ENCODE data around the gene LMAN2. TPM values are rescaled to one million over a fixed set of nuclear protein-coding genes. Genes with fewer than 3 reads are reported as not detected.

The LMAN2 gene
- polyA plus RNA-seq, 2 of the 4 experiments (the other 2 are of a cell fraction), result 123 to 210 TPM

DNA sequence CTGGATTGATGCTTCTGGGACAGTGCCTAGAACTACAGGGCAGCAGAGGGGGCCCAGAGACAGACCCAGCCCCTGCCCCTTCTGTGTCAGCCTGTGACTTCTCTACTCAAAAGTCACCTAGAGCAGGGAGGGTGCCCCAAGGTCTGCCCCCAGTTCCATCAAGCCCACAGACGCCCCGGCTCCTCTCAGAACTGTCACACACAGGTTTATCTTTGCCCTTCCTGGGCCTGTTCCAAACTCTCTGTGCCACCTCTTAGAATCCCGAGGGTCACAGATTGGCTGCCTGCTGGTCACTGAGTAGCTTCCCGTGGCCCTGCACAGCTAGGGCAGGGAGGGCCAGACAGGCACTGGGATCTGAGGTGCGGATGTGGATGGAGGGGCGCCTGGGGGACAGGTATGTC is 8.0 kb upstream of the LMAN2 start:
- CTCF ChIA-PET, result interaction anchor here (1.1 to 4.8 kb wide), 5 partner anchors 11 to 44 kb away, joined by 3 to 30 read pairs (median 7); no protein-coding TSS in a partner anchor

DNA sequence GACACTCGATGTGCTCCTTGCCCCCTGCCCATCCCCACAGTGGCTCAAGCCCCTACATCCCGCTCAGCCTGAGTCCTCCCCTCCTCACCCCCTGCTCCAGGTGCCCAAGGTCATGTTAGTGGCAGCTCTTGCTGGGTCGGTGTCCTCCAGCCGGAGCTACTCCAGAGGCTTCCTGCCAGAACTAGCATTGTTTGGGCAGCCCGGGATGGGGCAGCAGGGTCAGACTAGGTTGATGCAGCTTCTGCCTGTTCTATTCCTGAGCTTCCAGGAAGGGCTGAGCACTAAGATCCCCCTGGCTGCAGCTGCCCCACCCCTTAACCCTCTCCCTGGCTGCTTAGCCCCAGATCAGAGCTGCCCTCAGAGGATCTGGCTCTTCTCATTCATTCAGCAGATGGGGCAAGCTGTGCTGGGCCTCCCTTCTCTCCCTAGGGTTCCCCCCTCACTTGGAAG is 6.9 kb upstream of the LMAN2 start:
- Histone ChIP-seq H3K4me2 (no peak overlapping the region), H3K4me1 (peaks cover 13% of the 10 kb centered on the region; the same call in 2 of the 3 replicates), H3K9me3 (peaks cover 4% of the 10 kb centered on the region; the same call in 1 of the 3 replicates), H3K27ac (no peak overlapping the region), H3K4me3 (no peak overlapping the region)
- no peak for ATAC-seq
- ChIA-PET CTCF (interaction anchor here (1.1 to 4.8 kb wide), 3 partner anchors 12 to 45 kb away, joined by 3 to 30 read pairs (median 13); no protein-coding TSS in a partner anchor), POLR2A (no interaction called here)
- no peak for FAIRE-seq
- no peak for DNase-seq (ENCODE audit: low read depth in 1 of 2, low spot score in 1 of 2)
- no peak for TF ChIP-seq JUNB (IDR thresholded peaks at IDR 0.05)
- no peak for TF ChIP-seq KDM5A (IDR thresholded peaks at IDR 0.05)
- no peak for TF ChIP-seq NPAS2 (CRISPR knock-in tag; IDR thresholded peaks at IDR 0.05; ENCODE audit: borderline replicate concordance)
- TF ChIP-seq RARB (CRISPR knock-in tag; IDR thresholded peaks at IDR 0.05), result no peak
- no peak for TF ChIP-seq POLR2A (IDR thresholded peaks at IDR 0.05; ENCODE audit: low read length)
- WGBS (ENCODE audit: missing lambda C conversion rate), result 61% methylated on average over 4 of the region's 5 CpGs

More for the DNA sequence above, 8.0 kb upstream of the LMAN2 start:
- no peak for ATAC-seq
- POLR2A ChIA-PET, result no interaction called here
- TF ChIP-seq, protein P1, sequence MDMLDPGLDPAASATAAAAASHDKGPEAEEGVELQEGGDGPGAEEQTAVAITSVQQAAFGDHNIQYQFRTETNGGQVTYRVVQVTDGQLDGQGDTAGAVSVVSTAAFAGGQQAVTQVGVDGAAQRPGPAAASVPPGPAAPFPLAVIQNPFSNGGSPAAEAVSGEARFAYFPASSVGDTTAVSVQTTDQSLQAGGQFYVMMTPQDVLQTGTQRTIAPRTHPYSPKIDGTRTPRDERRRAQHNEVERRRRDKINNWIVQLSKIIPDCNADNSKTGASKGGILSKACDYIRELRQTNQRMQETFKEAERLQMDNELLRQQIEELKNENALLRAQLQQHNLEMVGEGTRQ (IDR thresholded peaks at IDR 0.05), result no peak
- TF ChIP-seq RAD21 (conservative IDR thresholded peaks at IDR 0.05 in 1 of 2, IDR thresholded peaks at IDR 0.05 in 1 of 2), result no peak
- no peak for TF ChIP-seq RFX5 (IDR thresholded peaks at IDR 0.05)
- no peak for TF ChIP-seq RNF2 (IDR thresholded peaks at IDR 0.05; ENCODE audit: borderline replicate concordance, low read depth)
- TF ChIP-seq RARB (CRISPR knock-in tag; IDR thresholded peaks at IDR 0.05), result no peak
- no peak for TF ChIP-seq GATA3 (IDR thresholded peaks at IDR 0.05; ENCODE audit: borderline replicate concordance)
- no peak overlapping the region for H3K4me2 ChIP-seq
- no peak for FAIRE-seq
- no peak overlapping the region for H3K4me3 ChIP-seq
- H3K27ac ChIP-seq, result no peak overlapping the region
- H3K9me3 ChIP-seq, result peaks cover 4% of the 10 kb centered on the region; the same call in 1 of the 3 replicates
- WGBS (ENCODE audit: missing lambda C conversion rate), result 62% methylated on average over 3 of the region's 6 CpGs
- peaks cover 6% of the 10 kb centered on the region; the same call in 2 of the 3 replicates for H3K4me1 ChIP-seq
- no peak for DNase-seq (ENCODE audit: low read depth in 1 of 2, low spot score in 1 of 2)

DNA sequence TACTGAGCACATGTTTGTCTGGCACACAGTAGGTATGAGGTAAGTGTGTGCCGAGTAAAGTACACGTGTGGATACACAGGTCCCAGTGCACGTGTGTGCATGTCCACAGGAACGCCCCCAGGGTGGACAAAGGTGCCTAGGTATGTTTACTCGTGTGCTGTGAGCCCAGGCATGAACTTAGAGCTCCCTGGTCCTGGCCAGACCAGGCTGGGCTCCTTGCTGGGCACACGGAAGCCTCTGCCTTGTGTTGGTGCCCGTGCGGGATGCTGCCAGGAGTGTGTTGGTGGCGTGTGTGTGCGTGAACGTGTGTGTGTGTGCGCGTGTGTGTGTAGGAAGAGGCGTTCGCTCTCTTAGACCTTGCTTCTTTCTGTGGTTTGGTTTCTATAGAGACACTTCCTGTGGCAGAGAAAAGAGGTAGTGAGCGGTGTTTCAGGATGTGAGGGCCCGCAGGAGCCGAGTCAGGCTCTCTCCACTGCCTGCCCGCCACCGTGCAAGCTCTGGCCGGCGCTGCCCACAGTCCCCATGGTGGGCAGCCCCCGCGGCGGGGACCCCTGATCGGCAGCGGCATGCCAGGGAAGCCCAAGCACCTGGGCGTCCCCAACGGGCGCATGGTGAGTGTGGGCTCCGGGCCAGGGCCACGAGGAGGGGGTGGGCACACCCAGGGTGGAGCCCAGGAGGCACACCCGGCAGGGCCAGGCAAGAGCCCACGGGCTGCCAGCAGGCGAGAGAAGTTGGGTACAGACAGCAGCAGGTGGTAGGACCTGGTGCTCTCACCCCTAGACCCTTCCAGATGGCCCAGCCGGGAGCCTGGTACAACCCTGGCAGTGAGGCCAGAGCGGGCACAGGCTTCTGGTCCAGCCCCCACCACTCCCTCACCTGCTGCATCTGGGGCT is 6.2 kb upstream of the LMAN2 start, which contains the start of gene RGS14:
RGS14 (plus strand) TSS at position 466 of the 893 bp plus-strand sequence; CDS start at position 567, 101 bp downstream.
- no peak for FAIRE-seq
- ChIA-PET CTCF (interaction anchor here (2.3 to 4.8 kb wide), 2 partner anchors 12 to 46 kb away, joined by 13 to 30 read pairs; no protein-coding TSS in a partner anchor), POLR2A (no interaction called here)
- H3K4me2 ChIP-seq, result no peak within 1 kb of the TSS
- no peak within 1 kb of the TSS for H3K4me3 ChIP-seq
- 65% methylated on average over 26 of the region's 37 CpGs for WGBS (ENCODE audit: missing lambda C conversion rate)
- peaks cover 4% of the 10 kb centered on the region; the same call in 1 of the 3 replicates for H3K9me3 ChIP-seq
- no peak within 1 kb of the TSS for H3K27ac ChIP-seq
- TF ChIP-seq, protein P2, sequence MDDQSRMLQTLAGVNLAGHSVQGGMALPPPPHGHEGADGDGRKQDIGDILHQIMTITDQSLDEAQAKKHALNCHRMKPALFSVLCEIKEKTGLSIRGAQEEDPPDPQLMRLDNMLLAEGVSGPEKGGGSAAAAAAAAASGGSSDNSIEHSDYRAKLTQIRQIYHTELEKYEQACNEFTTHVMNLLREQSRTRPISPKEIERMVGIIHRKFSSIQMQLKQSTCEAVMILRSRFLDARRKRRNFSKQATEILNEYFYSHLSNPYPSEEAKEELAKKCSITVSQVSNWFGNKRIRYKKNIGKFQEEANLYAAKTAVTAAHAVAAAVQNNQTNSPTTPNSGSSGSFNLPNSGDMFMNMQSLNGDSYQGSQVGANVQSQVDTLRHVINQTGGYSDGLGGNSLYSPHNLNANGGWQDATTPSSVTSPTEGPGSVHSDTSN (IDR thresholded peaks at IDR 0.05), result no peak
- TF ChIP-seq HOXB5 (CRISPR knock-in tag; IDR thresholded peaks at IDR 0.05) (no peak), ZSCAN20 (CRISPR knock-in tag; IDR thresholded peaks at IDR 0.05) (no peak)
- DNase-seq (ENCODE audit: low read depth in 1 of 2, low spot score in 1 of 2), result no peak
- no peak; a peak in 2 of 6 replicates for ATAC-seq
- H3K4me1 ChIP-seq, result peaks cover 12% of the 10 kb centered on the region; the same call in 2 of the 3 replicates

DNA sequence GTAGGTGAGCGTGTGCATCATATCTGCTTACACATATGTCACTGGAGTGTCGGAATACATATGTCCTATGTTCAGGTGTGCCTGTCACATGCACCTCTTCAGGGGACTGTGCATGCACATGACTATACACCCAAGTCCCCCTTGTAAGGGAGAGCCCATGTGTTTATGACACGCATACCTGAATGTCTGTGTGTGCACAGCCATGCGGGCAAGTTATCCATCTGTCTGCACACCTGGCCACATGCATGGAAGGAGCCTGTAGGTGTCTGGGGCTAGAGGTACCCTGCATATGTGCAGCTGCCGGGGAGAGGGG is 5.6 kb upstream of the LMAN2 start:
- Histone ChIP-seq H3K9me3 (peaks cover 4% of the 10 kb centered on the region; the same call in 1 of the 3 replicates), H3K4me1 (peaks cover 10% of the 10 kb centered on the region; the same call in 2 of the 3 replicates), H3K27ac (no peak overlapping the region), H3K4me3 (no peak overlapping the region), H3K4me2 (no peak overlapping the region)
- FAIRE-seq (no peak), ATAC-seq (no peak), DNase-seq (ENCODE audit: low read depth in 1 of 2, low spot score in 1 of 2) (no peak)
- ChIA-PET POLR2A (no interaction called here), CTCF (interaction anchor here (1.0 to 3.5 kb wide), 2 partner anchors 12 to 91 kb away, joined by 3 to 27 read pairs; no protein-coding TSS in a partner anchor)
- 95% methylated on average over 4 of the region's 5 CpGs for WGBS (ENCODE audit: missing lambda C conversion rate)
- TF ChIP-seq FOSB (CRISPR knock-in tag; IDR thresholded peaks at IDR 0.05) (no peak), ZC3H11A (IDR thresholded peaks at IDR 0.05) (no peak), SREBF2 (IDR thresholded peaks at IDR 0.05) (no peak), KDM5A (IDR thresholded peaks at IDR 0.05) (no peak), FOSL2 (IDR thresholded peaks at IDR 0.05) (no peak), FOSL2 (CRISPR knock-in tag; IDR thresholded peaks at IDR 0.05) (no peak), RNF2 (IDR thresholded peaks at IDR 0.05; ENCODE audit: borderline replicate concordance, low read depth) (no peak), RFX5 (IDR thresholded peaks at IDR 0.05) (no peak), HOXA7 (CRISPR knock-in tag; IDR thresholded peaks at IDR 0.05) (no peak), HEYL (CRISPR knock-in tag; IDR thresholded peaks at IDR 0.05) (no peak), POLR2AphosphoS2 (conservative IDR thresholded peaks at IDR 0.05; ENCODE audit: low read length) (no peak), JUNB (IDR thresholded peaks at IDR 0.05) (no peak), CHD2 (IDR thresholded peaks at IDR 0.05; ENCODE audit: low read length, partially characterized antibody) (no peak), MYC (IDR thresholded peaks at IDR 0.05; ENCODE audit: borderline replicate concordance, low read length) (no peak), CBX2 (IDR thresholded peaks at IDR 0.05; ENCODE audit: borderline replicate concordance, low read depth) (no peak), HOXB13 (CRISPR knock-in tag; IDR thresholded peaks at IDR 0.05; ENCODE audit: low read depth) (no peak), SMC3 (IDR thresholded peaks at IDR 0.05) (no peak), EHMT2 (IDR thresholded peaks at IDR 0.05; ENCODE audit: low read depth) (no peak)
- TF ChIP-seq, protein P3, sequence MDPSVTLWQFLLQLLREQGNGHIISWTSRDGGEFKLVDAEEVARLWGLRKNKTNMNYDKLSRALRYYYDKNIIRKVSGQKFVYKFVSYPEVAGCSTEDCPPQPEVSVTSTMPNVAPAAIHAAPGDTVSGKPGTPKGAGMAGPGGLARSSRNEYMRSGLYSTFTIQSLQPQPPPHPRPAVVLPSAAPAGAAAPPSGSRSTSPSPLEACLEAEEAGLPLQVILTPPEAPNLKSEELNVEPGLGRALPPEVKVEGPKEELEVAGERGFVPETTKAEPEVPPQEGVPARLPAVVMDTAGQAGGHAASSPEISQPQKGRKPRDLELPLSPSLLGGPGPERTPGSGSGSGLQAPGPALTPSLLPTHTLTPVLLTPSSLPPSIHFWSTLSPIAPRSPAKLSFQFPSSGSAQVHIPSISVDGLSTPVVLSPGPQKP (IDR thresholded peaks at IDR 0.05; ENCODE audit: low read depth, low read length), result no peak
